Chondrocyte (in vitro differentiated cells): ENCODE data around the gene CANT1. TPM values are rescaled to one million over a fixed set of nuclear protein-coding genes. Genes with fewer than 3 reads are reported as not detected.

ENCODE experiments used
- DNase-seq: peaks from one replicate; pipeline ENCODE4 v3.0.0; 2021; ENCODE audit warnings: mixed read lengths, low spot score
- H3K27ac Mint-ChIP-seq: one replicate; pipeline ENCODE4 v1.8.0; 2021; ENCODE audit warnings: mild to moderate bottlenecking, moderate library complexity, mixed read lengths; ENCODE audit not compliant: unreplicated experiment
- H3K27me3 Mint-ChIP-seq: 2 replicates; pipeline ENCODE4 v1.8.0; 2021; ENCODE audit warnings: low read depth, mixed read lengths
- H3K36me3 Mint-ChIP-seq: 2 replicates; pipeline ENCODE4 v1.8.0; 2021; ENCODE audit warnings: low read depth, mixed read lengths
- H3K4me1 Mint-ChIP-seq: 2 replicates; pipeline ENCODE4 v1.8.0; 2021; ENCODE audit warnings: low read depth, mild to moderate bottlenecking, mixed read lengths
- H3K4me3 Mint-ChIP-seq: one replicate; pipeline ENCODE4 v1.8.0; 2021; ENCODE audit warnings: mild to moderate bottlenecking, moderate library complexity, mixed read lengths; ENCODE audit not compliant: unreplicated experiment
- H3K9me3 Mint-ChIP-seq: 2 replicates; pipeline ENCODE4 v1.8.0; 2021; ENCODE audit warnings: low read depth, mixed read lengths
- CTCF ChIP-seq: fragments of 200-600 bp; sonication (generic); IDR thresholded peaks from 2 replicates; pipeline ENCODE4 v1.5.0; 2021; ENCODE audit warnings: antibody characterized with exemption, mild to moderate bottlenecking, moderate library complexity
- total RNA-seq: library from RNA; stranded (reverse); gene quantifications from 3 replicates; pipeline ENCODE4 v1.2.1, GENCODE V29; 2021

The CANT1 gene
- total RNA-seq, 1 donor from 2014 or later, result 50.5 TPM

- H3K27me3 Mint-ChIP-seq, result peaks cover 15% of the 10 kb centered on the region
- no peak for TF ChIP-seq CTCF
- no peak overlapping the region for H3K27ac Mint-ChIP-seq
- H3K4me3 Mint-ChIP-seq, result no peak overlapping the region
- H3K9me3 Mint-ChIP-seq, result no peaks in the 10 kb centered on the region
- H3K4me1 Mint-ChIP-seq, result peaks cover 7% of the 10 kb centered on the region
- peaks cover 5% of the 10 kb centered on the region for H3K36me3 Mint-ChIP-seq
- DNase-seq, result no peak
Observed at GRCh38 chr17:79043191-79043930, 33.8 kb upstream of the CANT1 start.

- H3K4me3 Mint-ChIP-seq, result no peak overlapping the region
- peak; percentile 70 for DNase-seq
- H3K27ac Mint-ChIP-seq, result no peak overlapping the region
- H3K27me3 Mint-ChIP-seq, result peaks cover 15% of the 10 kb centered on the region
- TF ChIP-seq CTCF, result peak; percentile 78
- H3K36me3 Mint-ChIP-seq, result peaks cover 7% of the 10 kb centered on the region
- H3K4me1 Mint-ChIP-seq, result peaks cover 7% of the 10 kb centered on the region
- no peaks in the 10 kb centered on the region for H3K9me3 Mint-ChIP-seq
Observed at GRCh38 chr17:79042421-79043190, 33.0 kb upstream of the CANT1 start.

- Mint-ChIP-seq H3K27ac (no peak overlapping the region), H3K4me3 (no peak overlapping the region), H3K27me3 (peaks cover 15% of the 10 kb centered on the region), H3K36me3 (peaks cover 7% of the 10 kb centered on the region), H3K9me3 (no peaks in the 10 kb centered on the region), H3K4me1 (peaks cover 8% of the 10 kb centered on the region)
- TF ChIP-seq CTCF, result no peak
- peak; percentile 79 for DNase-seq
Observed at GRCh38 chr17:79041723-79042420, 32.3 kb upstream of the CANT1 start.

GRCh38 chr17:79041041-79041570 lies 31.5 kb upstream of the CANT1 start:
- no peak for TF ChIP-seq CTCF
- H3K4me3 Mint-ChIP-seq, result no peak overlapping the region
- peaks cover 12% of the 10 kb centered on the region for H3K4me1 Mint-ChIP-seq
- no peaks in the 10 kb centered on the region for H3K9me3 Mint-ChIP-seq
- peak; percentile 66 for DNase-seq
- H3K27ac Mint-ChIP-seq, result no peak overlapping the region
- peaks cover 13% of the 10 kb centered on the region for H3K27me3 Mint-ChIP-seq
- H3K36me3 Mint-ChIP-seq, result peaks cover 9% of the 10 kb centered on the region

GRCh38 chr17:79039886-79040285 lies 30.3 kb upstream of the CANT1 start:
- H3K4me1 Mint-ChIP-seq, result peaks cover 19% of the 10 kb centered on the region
- no peak for TF ChIP-seq CTCF
- DNase-seq, result peak; percentile 39
- H3K4me3 Mint-ChIP-seq, result no peak overlapping the region
- peaks cover 5% of the 10 kb centered on the region for H3K27me3 Mint-ChIP-seq
- no peak overlapping the region for H3K27ac Mint-ChIP-seq
- peaks cover 8% of the 10 kb centered on the region for H3K36me3 Mint-ChIP-seq
- H3K9me3 Mint-ChIP-seq, result no peaks in the 10 kb centered on the region
